Measurements from ENCODE around the gene DSCAM. TPM values are rescaled to one million over a fixed set of nuclear protein-coding genes. Genes with fewer than 3 reads are reported as not detected.

DSCAM gene
- total RNA-seq, 1 experiment from 2014 or later, result not detected

DNA sequence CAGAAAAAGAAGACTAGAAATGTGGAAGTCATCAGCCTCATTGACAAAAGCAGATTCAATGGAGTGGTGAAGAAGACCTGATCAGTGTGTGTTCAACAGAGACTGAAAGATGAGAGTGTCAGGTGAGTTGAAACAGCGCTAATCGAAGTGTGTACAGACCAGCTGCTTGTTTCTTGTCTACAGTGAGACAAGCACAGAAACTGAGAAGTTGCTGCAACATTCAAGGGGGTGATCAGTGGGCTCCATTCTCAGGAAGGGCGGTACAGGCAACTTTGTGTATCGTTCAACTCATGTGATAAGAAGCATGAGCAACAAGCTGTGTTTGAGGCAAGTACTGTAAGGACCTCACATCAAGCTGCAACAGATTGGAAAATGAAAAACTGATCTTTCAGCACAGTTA lies 19.4 kb downstream of the DSCAM start:
- Histone ChIP-seq H2AFZ (ENCODE audit: low read depth, low read length, poor library complexity, severe bottlenecking) (no peak overlapping the region), H3K27ac (ENCODE audit: low read depth, low read length) (no peak overlapping the region), H3K4me2 (ENCODE audit: low read length) (no peak overlapping the region), H3K79me2 (ENCODE audit: insufficient read depth, low read length) (no peaks in the 10 kb centered on the region), H3K9ac (ENCODE audit: low read length) (no peak overlapping the region), H3K4me1 (ENCODE audit: control insufficient read depth in 1 of 2, insufficient read depth in 2 of 2, low read length in 2 of 2) (no peaks in the 10 kb centered on the region), H4K20me1 (ENCODE audit: insufficient read depth) (no peaks in the 10 kb centered on the region), H3K9me3 (ENCODE audit: control insufficient read depth in 1 of 2, insufficient read depth in 1 of 2, low read depth in 1 of 2, low read length in 2 of 2) (peaks cover 0 to 31% of the 10 kb centered on the region in 2 experiments; a peak in 2 of 4 replicates), H3K36me3 (ENCODE audit: control insufficient read depth in 1 of 2, insufficient read depth in 2 of 2, low read length in 2 of 2) (no peaks in the 10 kb centered on the region), H3K9me2 (ENCODE audit: insufficient read depth) (no peaks in the 10 kb centered on the region), H3K27me3 (ENCODE audit: insufficient read depth, low read length) (no peaks in the 10 kb centered on the region), H3K4me3 (replicated peaks in 1 of 2; ENCODE audit: low read depth in 1 of 2, low read length in 2 of 2) (no peak overlapping the region)
- CTCF ChIA-PET, result no interaction called here
- no TSS peak for BruUV-seq (replicated peaks)
- no peak for ATAC-seq
- RAD21 ChIA-PET (ENCODE audit: low non-redundant PET in 1 of 2, low total read pairs in 2 of 2, uncharacterized antibody in 2 of 2, unreplicated experiment in 2 of 2), result no interaction called here
- POLR2A ChIA-PET, result no interaction called here
- intact Hi-C loops (cut with micrococcal nuclease), result no loop called here
- TF ChIP-seq RAD21 (IDR thresholded peaks at IDR 0.05; ENCODE audit: low read depth), result no peak
- no peak for TF ChIP-seq CBX3 (IDR thresholded peaks at IDR 0.05; ENCODE audit: low read depth)
- no peak for TF ChIP-seq CTCF (IDR thresholded peaks at IDR 0.05 in 2 of 3, conservative IDR thresholded peaks at IDR 0.05 in 1 of 3; ENCODE audit: borderline replicate concordance in 1 of 3, insufficient read depth in 1 of 3, low read depth in 2 of 3, low read length in 2 of 3)
- TF ChIP-seq, protein P1, sequence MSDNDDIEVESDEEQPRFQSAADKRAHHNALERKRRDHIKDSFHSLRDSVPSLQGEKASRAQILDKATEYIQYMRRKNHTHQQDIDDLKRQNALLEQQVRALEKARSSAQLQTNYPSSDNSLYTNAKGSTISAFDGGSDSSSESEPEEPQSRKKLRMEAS (IDR thresholded peaks at IDR 0.05), result no peak
- no peak for TF ChIP-seq EGR1 (IDR thresholded peaks at IDR 0.05; ENCODE audit: low read depth)
- TF ChIP-seq ELF1 (IDR thresholded peaks at IDR 0.05; ENCODE audit: borderline replicate concordance, low read depth), result no peak
- TF ChIP-seq EZH2phosphoT487 (IDR thresholded peaks at IDR 0.05; ENCODE audit: borderline replicate concordance), result no peak
- no peak for DNase-seq (ENCODE audit: low read depth, low spot score)

Measured in HCT116 (cell line).